ENCODE results near the gene C4A.
"Not testable (repeated sequence)": the region's sequence is repeated elsewhere in the genome, so short reads cannot be mapped to it uniquely, and the experiment has no call there.

DNA sequence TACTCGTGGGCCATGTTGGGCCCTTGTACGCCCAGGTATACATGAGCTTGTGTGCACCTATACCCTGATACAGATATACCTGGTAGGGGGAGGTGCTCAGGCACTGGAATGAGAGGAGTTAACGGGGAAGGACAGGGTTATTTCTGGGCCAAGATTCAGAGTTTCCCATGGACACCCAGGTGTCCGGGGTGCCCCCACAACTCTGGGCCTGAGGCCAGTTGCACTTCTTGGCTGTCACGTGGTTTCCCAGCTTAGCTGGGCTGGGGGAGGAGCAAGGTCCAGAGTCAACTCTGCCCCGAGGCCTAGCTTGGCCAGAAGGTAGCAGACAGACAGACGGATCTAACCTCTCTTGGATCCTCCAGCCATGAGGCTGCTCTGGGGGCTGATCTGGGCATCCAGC, at the start of gene C4A:
- TF ChIP-seq CTCF, EP300, POLR2AphosphoS5, POLR2A (IDR thresholded peaks at IDR 0.05): not testable (repeated sequence)

Measured in suprapubic skin (tissue), 4 donors.